ENCODE results near the gene MAPK8. TPM values are rescaled to one million over a fixed set of nuclear protein-coding genes. Genes with fewer than 3 reads are reported as not detected.

Gene MAPK8
- total RNA-seq, 1 experiment from 2014 or later: 55.7 TPM

GRCh38 chr10:48406658-48407057 lies 100.2 kb downstream of the MAPK8 start:
- Mint-ChIP-seq H3K9me3 (ENCODE audit: low read depth, unreplicated experiment) (no peaks in the 10 kb centered on the region), H3K27me3 (ENCODE audit: unreplicated experiment) (no peaks in the 10 kb centered on the region), H3K27ac (ENCODE audit: unreplicated experiment) (no peak overlapping the region), H3K36me3 (ENCODE audit: insufficient read depth, unreplicated experiment) (no peaks in the 10 kb centered on the region), H3K4me3 (ENCODE audit: low read depth, unreplicated experiment) (no peak overlapping the region), H3K4me1 (ENCODE audit: low read depth, unreplicated experiment) (no peaks in the 10 kb centered on the region)
- CTCF ChIA-PET: no interaction called here
- no TSS peak for BruUV-seq (replicated peaks)
- TF ChIP-seq, protein P1, sequence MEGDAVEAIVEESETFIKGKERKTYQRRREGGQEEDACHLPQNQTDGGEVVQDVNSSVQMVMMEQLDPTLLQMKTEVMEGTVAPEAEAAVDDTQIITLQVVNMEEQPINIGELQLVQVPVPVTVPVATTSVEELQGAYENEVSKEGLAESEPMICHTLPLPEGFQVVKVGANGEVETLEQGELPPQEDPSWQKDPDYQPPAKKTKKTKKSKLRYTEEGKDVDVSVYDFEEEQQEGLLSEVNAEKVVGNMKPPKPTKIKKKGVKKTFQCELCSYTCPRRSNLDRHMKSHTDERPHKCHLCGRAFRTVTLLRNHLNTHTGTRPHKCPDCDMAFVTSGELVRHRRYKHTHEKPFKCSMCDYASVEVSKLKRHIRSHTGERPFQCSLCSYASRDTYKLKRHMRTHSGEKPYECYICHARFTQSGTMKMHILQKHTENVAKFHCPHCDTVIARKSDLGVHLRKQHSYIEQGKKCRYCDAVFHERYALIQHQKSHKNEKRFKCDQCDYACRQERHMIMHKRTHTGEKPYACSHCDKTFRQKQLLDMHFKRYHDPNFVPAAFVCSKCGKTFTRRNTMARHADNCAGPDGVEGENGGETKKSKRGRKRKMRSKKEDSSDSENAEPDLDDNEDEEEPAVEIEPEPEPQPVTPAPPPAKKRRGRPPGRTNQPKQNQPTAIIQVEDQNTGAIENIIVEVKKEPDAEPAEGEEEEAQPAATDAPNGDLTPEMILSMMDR (IDR thresholded peaks at IDR 0.05; ENCODE audit: unreplicated experiment): no peak
- DNase-seq: no peak
- intact Hi-C loops (cut with micrococcal nuclease; ENCODE audit: unreplicated experiment): no loop called here

GRCh38 chr10:48410503-48410902 lies 104.0 kb downstream of the MAPK8 start:
- H3K4me3 Mint-ChIP-seq (ENCODE audit: low read depth, unreplicated experiment): no peak overlapping the region
- no TSS peak for BruUV-seq (replicated peaks)
- CTCF ChIA-PET: no interaction called here
- H3K27ac Mint-ChIP-seq (ENCODE audit: unreplicated experiment): no peak overlapping the region
- H3K4me1 Mint-ChIP-seq (ENCODE audit: low read depth, unreplicated experiment): no peaks in the 10 kb centered on the region
- TF ChIP-seq, protein P1 (IDR thresholded peaks at IDR 0.05; ENCODE audit: unreplicated experiment): no peak
- H3K9me3 Mint-ChIP-seq (ENCODE audit: low read depth, unreplicated experiment): peaks cover 3% of the 10 kb centered on the region
- H3K27me3 Mint-ChIP-seq (ENCODE audit: unreplicated experiment): no peaks in the 10 kb centered on the region
- DNase-seq: no peak
- H3K36me3 Mint-ChIP-seq (ENCODE audit: insufficient read depth, unreplicated experiment): no peaks in the 10 kb centered on the region
- intact Hi-C loops (cut with micrococcal nuclease; ENCODE audit: unreplicated experiment): no loop called here

DNA sequence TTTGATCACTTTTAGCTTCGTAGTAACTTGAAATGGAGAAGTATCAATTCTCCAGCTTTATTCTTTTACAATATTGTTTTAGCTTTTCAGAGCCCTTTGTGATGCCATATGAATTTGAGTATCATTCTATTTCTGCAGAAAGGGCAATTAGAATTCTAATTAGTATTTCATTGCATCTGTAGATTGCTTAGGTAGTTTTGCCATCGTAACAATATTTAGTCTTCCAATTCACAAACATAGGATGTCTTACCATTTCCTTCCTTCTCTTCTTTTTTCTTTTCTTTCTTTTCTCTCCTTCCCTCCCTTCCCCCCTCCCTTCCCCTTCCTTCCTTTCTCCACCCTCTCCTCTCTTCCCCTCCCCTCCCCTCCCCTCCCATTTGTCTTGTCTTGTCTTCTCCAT lies 105.0 kb downstream of the MAPK8 start:
- Mint-ChIP-seq H3K4me3 (ENCODE audit: low read depth, unreplicated experiment) (no peak overlapping the region), H3K9me3 (ENCODE audit: low read depth, unreplicated experiment) (peaks cover 3% of the 10 kb centered on the region), H3K4me1 (ENCODE audit: low read depth, unreplicated experiment) (peaks cover 6% of the 10 kb centered on the region), H3K27ac (ENCODE audit: unreplicated experiment) (no peak overlapping the region), H3K27me3 (ENCODE audit: unreplicated experiment) (no peaks in the 10 kb centered on the region), H3K36me3 (ENCODE audit: insufficient read depth, unreplicated experiment) (no peaks in the 10 kb centered on the region)
- TF ChIP-seq, protein P1 (IDR thresholded peaks at IDR 0.05; ENCODE audit: unreplicated experiment): no peak
- BruUV-seq (replicated peaks): no TSS peak
- intact Hi-C loops (cut with micrococcal nuclease; ENCODE audit: unreplicated experiment): no loop called here
- no peak for DNase-seq
- CTCF ChIA-PET: no interaction called here

- CTCF ChIA-PET: no interaction called here
- Mint-ChIP-seq H3K4me1 (ENCODE audit: low read depth, unreplicated experiment) (peaks cover 11% of the 10 kb centered on the region), H3K9me3 (ENCODE audit: low read depth, unreplicated experiment) (peaks cover 3% of the 10 kb centered on the region), H3K27me3 (ENCODE audit: unreplicated experiment) (no peaks in the 10 kb centered on the region), H3K4me3 (ENCODE audit: low read depth, unreplicated experiment) (no peak overlapping the region), H3K36me3 (ENCODE audit: insufficient read depth, unreplicated experiment) (no peaks in the 10 kb centered on the region), H3K27ac (ENCODE audit: unreplicated experiment) (no peak overlapping the region)
- TF ChIP-seq, protein P1 (IDR thresholded peaks at IDR 0.05; ENCODE audit: unreplicated experiment): no peak
- intact Hi-C loops (cut with micrococcal nuclease; ENCODE audit: unreplicated experiment): no loop called here
- no TSS peak for BruUV-seq (replicated peaks)
- no peak for DNase-seq
These were observed 105.6 kb downstream of the MAPK8 start for GRCh38 chr10:48412081-48412480.
